ENCODE results near the gene PTPN14.

The PTPN14 gene

DNA sequence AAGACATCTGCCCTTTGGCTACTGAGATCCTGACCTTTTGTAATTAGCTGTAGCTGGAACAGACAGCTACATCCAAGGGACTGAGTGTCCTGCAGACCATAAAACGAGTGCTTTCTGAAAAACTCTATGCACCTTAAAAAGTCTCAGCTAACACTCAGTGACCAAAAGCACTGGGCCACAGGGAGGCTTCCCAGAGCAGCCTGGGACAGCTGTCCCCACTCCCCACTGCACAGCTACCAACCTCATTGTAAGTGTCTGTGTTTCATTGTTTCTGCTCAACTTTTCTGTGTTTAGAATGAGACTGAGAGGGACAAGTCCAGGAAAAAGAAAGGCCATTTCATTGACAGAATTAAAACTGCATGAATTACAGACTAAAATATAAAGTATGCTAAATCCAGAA, 189.8 kb downstream of the PTPN14 start:
- DNase-seq = no peak

DNA sequence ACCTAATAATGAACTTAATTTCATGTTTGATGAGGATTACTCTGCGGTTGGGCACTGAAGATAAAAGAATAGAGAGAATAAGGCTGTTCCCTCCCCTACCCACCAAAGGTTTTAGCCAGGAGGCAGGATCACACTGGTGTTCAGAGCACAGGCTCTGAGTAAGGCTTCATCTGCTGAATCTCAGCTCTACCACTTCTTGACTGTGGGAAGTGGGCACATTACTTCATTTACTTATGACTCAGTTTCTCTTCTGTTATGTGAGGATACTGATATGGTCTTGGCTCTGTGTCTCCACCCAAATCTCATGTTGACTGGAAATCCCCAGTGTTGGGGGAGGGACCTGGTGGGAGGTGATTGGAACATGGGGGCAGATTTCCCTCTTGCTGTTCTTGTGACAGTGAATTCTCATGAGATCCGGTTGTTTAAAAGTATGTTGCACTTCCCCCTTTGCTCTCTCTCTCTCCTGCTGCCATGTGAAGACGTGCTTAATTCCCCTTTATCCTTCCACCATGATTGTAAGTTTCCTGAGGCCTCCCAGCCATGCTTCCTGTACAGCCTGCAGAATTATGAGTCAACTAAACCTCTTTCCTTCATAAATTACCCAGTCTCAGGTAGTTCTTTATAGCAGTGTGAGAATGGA, 190.8 kb downstream of the PTPN14 start:
- DNase-seq = peak in 1 of 2 donors; percentile 23

DNA sequence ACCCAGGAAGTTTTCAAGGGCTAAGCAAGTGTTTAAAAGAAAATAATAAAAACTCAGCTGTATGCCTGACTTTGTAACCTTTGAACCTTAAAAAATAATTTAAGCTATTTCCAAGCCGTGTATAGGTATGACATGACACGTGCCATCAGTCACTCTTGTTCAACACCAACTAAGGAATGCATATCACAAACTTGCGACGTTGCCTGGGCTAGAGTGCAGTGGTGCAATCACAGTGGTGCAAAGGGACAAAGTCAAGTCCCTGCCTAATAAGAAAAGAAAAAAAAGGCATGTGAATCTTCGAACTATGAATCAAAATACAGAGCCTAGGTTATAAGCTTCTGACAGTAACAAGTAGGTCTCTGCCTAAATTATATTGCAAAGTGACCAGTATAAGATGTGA, 191.3 kb downstream of the PTPN14 start:
- DNase-seq = no peak

DNA sequence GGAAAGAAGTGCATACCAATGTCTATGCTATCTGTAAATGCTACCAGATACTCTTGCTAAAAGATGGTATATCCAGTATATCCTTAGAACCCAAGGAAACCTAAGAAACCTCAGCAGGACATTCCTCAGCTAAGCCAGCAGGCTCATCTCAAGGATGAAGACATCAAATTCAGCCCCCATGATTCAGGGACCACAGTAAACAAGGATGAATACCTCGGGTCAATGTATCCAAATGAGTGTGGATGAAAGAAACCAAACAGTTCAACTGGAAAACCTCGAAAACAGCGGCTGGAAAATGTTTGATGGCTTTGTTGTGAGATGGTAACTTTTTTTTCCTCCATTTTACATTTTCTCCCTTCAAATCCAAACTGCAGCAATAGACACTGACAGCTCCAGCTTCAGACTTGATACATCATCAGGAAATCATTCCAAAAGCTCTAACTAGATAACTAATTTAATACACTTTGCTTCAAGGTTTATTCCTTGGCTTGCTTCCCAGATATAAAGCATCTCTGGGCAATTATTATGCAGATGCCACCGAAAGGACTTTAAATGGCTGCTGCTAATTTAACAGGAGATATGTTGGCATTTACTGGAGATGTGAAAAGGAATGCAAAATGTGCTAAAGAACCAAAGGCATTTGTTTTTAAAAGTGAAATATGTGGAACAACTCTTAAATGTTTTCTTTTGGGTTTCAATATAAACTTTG, 196.8 kb downstream of the PTPN14 start:
- DNase-seq = no peak

DNA sequence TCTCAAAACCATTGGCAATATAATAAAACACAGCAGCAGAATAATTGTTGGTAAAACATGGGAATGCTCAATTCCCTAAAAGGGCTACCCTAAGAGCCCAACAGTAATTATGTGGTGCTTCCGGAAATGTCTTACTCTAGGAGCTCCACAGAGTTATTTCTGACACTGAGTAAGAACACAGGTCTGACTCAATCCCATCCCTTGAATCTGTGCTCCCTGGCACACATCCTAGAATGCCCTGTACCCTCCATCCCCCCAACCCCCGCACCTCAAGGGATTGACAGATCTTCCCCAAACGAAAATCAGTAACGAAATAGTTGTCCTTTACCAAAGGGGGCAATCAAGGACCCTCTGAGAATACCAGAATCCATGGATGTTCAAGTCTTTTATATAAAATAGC, 198.6 kb downstream of the PTPN14 start:
- DNase-seq = no peak

DNA sequence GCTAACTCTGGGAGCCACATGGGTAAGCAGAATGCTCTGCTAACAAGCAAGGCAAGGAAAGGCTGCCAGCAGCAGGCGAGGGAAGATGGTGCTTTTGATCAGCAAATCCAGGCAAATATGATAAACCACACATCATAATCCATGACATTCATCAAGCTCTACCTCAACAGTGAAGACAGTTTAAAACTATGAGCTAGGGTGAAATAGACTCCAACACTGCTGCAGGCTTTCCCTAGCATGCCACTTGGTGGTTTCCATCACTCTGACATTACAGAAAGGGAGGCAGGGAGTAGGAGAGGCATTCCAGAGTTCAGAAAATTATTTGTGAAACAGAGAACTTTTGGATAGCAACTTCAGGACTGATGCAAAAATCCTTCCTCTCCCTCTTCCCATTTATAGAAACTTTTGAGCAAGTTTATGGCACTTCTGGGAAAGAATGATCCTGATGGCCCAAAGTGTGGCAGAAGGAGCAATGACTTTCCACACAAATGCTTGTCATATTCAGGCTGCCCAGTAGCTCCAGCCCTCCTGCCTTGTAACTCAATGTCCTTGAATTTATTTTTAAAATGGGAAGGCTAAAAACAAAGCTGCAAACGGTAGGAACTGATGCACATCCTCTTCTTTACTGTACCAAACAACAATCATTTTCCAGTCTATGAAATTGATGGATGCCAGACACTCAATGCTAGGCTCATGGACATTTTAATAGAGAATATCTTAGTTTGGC, 199.7 kb downstream of the PTPN14 start:
- no peak for DNase-seq

DNA sequence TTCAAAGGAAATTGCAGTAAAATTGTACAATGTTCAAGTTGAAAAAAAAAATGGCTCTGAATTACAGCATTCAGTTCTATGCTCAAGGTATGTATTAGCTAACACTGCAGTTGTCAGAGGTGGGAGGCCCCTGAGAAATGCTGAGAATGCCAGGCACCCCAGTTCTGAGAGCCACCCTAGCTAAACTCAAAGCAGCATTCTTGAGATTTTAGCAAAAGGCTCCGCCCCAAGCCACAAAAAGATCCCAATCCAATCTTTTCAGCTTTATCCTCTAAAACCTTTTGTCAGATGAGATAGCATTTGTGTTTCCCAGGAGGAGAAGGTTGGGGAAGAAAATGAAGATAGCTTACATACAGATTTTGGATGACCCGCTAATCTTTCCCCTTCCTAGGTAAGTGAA, 201.6 kb downstream of the PTPN14 start:
- no peak for DNase-seq

DNA sequence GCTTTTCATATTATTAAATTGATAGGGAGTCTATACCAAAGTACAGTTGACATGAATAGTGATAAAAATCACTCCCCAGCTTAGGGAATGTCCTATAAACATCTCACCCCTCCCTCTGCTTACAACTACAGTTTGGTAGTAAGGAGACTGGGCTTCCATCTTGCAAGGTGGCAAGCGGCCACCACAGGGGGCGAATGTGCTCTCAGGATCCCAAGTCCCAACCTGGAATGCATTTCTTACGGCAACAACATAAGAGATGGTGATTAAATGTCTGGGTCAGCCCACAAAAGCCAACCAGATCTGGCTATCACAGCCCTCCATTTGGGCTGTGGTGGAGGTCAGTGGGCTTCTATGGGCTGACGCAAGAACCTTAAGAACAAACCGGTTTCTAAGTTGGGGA, 202.4 kb downstream of the PTPN14 start:
- DNase-seq = no peak

DNA sequence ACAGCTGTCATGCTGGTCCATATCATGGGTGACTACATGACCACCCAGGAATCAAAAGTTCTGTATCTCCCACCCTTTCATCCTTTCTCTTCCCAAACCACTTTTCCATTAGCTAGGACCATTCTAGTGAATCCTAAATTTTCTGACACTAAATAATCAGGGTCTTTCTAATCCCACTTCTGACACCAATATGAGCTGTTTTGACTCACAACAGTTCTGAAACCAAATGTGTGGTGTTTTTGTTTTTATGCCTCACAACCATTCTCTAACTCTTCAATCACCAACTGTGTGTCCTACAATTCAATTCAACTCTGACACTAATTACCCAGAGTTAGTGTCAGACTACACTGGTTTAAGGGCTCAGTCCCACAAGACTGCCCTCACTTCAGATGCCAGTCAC, 206.5 kb downstream of the PTPN14 start:
- DNase-seq = no peak

DNA sequence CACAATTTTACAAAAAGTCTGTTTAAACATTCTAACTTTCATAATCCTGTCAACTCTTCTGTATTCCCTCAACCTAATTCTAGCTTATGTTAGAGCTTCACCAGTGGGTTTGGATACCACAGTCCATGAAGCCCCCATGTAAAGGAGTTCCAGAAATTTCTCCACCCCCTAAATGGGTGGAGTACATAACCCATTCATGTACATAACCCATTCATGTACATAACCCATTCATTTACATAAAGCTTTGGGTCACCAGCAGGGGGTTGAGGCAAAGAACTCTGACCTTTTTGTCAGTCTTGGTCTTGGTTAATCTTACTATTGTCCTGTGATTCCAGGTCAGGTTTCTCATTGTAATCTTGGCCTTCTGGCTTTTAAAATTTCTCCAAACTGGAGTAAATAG, 208.9 kb downstream of the PTPN14 start:
- DNase-seq = no peak

DNA sequence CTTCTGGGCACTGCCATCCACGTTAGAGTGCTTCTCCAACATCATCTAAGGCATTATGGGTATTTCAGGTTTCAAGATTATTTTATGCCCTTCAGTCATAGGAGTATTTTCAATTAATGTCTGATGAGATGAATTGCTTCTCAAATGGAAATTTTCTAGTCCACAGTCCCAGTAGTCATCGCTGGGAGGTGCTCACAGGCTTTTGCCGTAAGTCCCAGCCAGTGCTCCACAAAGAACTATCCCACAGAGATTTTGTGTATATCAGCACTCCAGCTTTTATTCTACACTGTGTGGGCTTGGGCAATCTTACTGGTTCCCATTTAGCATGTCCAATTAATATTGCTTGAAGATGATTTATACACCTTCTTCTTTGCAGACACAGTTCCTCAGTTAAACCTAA, 209.5 kb downstream of the PTPN14 start:
- DNase-seq = no peak

DNA sequence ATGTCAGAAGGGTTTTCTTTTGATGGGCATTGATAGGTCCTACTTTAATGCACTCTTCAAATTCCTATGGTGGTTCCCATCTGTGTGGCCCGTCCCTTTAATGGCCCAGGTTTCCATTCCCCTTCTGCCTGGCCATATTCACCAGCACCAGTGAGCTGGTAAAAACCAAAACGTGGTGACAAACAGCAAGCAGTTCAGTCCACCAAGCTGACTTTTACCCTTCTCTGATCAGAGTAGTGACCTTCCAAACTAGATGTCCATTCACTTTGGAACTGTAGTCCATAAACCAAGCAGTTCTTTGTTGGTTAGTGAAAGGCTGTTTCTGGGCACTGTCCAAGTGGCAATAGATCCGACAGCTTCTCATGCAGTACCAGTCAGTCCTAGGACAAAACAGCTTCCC, 209.9 kb downstream of the PTPN14 start:
- DNase-seq = no peak

DNA sequence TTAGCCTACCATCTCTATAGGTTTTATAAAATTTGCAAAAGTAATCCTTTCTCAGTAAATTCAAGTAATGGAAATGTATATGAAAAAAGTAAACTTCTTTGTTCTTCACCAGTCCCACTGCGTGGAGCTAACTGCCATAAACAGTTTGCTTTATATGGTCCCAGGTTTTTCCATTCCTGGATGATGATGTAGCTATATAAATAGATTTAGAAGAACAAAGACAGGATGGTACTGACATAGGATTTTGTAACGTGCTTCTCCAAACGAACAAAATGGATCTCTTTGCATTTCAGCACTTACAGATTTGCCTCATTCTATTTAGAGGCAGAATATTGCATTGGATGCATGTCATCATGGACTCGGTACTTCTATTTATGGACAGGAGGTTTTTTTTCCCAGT, 213.2 kb downstream of the PTPN14 start:
- no peak for DNase-seq

DNA sequence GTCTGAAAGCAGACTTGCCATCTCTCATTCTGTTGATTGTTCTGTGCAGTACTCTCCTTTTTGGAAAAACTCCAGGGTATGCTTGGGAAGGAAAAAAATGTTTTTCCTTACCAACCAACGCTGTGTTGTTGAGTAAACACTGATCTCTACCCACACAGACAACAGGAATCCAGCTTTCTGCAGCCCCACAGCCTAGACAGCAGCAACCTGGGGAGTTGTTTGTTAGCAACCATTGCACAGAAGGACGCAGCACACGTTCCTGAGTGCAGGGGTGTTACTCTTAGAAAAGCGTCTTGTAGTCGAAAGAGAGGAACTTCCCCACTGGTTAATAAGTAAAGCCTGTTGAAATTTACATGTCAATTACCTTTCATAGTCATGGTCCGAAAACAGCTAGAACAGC, 213.9 kb downstream of the PTPN14 start:
- DNase-seq = no peak

DNA sequence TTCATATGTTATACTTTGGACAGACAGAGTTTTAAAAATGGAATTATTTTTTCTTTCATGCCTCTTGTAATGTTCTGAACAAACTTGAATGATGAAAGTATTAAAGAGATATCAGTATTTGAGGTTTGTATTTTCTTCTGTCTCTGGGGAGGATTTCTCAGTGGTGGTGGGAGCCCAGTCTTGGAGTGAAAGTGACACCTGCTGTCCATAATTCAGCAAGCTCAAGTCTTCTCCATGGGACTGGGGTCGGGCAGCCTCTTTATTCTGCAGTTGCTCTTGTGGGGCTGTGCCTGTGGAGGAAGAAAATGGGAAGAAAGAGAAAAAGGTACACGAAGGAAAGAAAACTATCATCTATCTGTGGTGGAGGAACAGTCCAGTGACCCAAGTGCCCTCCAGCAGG, 214.4 kb downstream of the PTPN14 start:
- no peak for DNase-seq

DNA sequence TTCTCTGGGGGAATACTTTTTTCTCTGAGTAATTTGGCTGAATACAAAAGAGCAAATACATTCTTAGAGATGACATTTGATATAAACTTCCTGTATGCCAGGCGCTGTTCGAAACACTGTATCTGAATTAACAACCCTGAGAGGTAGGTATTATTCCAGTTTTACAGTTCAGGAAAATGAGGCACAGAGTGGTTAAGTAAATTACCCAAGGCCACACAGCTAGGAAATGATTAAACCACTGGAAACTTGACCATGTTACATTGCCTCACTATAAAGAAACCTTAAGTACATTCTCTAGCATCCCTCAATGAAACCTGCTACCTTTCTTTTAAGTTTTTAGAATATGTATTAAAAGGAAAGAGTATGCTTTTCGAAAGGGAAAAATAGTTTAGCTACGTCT, 215.8 kb downstream of the PTPN14 start:
- DNase-seq = no peak

DNA sequence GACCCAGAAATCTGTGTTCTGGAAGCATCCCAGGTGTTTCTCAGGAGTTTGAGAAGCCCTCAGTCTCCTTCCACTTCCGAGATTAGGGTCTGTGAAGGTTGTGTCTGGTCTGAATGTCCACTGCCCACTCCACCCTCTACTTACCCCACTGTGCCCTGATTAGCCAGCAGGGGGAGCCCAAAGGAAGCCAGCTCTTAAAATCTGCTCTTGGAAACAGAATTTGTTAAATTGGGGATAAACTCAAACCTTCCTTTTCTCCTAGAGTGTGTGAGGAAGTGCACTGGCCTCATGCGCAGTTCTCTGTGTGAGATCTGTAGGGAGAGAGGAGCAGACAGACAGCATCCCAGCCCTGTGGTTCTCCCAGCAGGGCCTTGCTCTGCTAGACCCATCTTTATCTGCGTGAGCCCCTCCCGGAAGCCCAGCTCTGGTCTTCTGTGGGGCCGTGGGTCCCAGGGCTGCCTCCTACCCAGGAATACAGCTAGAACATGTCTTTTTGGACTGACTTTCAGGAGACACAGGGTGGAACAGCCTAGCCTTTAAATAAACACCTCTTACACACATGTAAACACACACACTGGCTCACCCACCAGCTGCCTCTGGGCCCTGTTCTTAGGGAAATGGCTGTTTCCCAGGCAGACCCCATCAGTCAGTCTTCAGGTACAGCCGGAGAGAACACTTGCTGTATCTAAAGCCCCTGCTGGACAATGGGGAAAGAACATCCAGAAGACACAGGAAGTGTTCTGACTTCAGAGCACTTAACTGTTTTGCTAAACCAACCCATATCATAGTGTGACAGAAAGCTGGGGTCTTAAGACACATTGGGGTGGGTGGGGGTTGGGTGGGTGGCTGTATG, 218.2 kb downstream of the PTPN14 start:
- peak; percentile 14 to 37 for DNase-seq

DNA sequence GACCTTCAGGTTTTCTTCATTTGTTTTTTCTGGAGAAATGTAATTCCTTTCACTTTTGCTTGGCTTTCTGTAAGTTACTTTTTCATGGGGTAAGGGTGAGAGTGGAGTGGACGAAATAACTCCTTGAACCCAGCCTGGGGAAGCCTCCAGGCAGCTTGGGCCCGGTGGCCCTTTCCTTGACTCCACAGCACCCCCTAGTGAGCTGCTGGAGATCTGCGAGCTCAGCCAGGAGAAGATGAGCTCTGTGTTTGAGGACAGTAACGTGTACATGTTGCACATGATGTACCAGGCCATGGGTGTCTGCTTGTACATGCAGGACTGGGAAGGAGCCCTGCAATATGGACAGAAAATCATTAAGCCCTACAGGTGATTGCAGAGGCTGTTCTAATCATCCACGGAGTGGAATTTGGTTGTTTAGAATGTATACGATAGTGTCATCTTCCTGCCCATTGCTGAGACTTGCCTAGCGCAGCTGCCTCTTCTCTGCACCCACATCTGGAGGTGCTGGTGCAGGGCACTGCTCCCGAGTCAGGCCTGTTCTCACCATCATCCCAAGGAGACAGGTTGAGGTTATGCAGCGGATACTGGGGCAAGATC, 219.5 kb downstream of the PTPN14 start:
- peak; percentile 57 to 59 for DNase-seq

DNA sequence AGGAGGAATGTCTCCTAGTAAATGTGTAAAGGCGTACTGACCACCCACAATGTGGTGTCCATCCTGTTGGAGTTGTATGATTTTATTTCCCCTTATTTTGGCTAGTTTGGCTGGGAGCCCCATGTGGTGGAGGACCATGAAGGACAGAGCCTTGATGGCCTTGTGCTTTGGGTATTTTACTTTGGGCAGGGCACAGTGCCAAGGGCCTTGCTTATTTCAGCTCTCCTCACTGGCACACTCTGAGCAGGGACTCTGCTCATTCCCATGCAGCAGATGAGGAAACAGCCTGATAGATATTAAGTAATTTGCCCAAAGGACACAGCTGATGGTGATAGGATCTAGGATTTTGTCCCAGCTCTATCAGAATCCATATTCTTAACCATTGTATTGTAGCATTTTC, 220.2 kb downstream of the PTPN14 start:
- DNase-seq = no peak

DNA sequence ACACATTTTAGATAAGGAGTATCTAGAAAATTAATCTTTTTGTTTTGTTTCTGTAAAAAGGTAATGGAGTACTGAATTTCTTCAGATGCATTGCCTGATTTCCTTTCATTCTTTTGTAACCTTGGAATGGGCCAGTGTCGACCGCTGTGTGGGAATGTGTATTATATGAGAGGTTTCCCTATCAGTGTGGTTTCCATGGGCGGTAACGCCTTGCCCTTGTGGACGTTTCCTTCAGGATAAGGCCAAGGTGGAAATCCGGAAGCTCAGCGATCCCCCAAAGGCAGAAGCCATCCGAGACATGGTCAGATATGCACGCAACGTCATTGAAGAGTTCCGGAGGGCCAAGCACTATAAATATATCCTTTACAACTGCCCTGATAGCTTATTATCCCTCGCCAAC, 220.7 kb downstream of the PTPN14 start:
- DNase-seq = no peak

DNA sequence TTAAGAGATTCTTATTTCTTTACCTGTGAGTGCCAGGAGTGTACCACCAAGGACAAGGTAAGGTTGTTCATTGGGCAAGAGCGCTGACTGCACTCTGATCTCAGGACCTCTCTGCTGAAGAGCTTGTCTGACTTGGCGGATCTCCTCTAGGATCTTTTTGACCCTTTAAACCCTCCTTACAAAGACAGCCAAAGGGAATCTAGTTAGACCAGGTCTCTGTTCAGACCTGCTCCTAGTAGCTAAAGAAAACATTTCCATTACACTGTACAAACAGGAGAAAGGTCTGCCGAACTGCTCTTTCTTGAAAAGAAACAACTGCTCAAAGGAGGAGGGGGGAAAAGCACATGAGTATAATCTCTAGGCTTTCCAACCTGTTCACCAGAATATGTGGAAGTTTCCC, 221.2 kb downstream of the PTPN14 start:
- DNase-seq = no peak

DNA sequence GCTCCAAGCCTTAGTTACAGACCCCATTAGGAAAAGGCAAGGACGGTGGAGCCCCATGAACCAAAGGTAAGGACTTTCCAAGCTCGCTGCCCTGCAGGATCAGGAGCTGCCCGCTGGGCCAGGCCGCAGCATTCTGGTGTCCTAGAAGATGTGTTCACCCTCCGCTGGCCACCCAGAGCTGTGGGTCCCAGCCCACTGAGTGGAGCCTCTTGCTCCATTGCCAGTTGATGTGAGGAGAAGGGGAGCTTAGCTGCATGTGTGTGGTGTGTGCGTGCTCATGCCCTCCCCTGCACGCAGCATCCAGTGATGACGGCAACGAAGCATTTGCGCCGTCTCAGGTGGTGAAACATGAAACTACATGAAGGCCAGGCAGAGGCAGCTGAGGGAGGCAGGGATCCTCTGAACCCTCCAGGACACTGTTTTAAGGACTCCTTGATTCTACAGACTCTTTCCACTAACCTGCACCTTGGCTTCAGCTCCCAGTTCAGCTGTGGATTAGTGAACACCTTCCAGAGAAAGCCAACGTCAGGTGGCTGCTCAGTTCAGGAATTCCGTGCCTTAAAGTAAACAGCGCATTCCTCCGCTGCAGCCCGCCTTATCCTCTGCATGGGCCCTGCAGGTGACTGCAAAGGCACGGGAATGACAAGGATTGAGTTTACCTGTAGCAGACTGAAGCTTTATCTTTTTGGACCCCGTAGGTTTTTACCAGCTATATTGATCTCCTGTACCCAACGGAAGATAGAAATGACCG, 221.8 kb downstream of the PTPN14 start:
- no peak for DNase-seq

Measured in inflammatory macrophage (primary cell).